ENCODE results near the gene PTCD2. TPM values are rescaled to one million over a fixed set of nuclear protein-coding genes. Genes with fewer than 3 reads are reported as not detected.

PTCD2 gene
- total and polyA plus RNA-seq, 2 of the 8 experiments (the other 6 are each of a cell fraction or from before 2014, with no cell fraction given) = 7.3 to 15.4 TPM

- 85% methylated on average over 5 of the region's 5 CpGs; no CpG with 5 or more reads in 1 of the 2 experiments for WGBS, 2 experiments (ENCODE audit: extremely low coverage in 1 of 2, insufficient coverage in 1 of 2, insufficient read length in 1 of 2, insufficient replicate concordance in 2 of 2, low coverage in 1 of 2, low lambda C conversion rate in 2 of 2, missing lambda C conversion rate in 1 of 2)
- FAIRE-seq = no peak
- no peak overlapping the region for H3K9ac ChIP-seq (replicated peaks in 1 of 4; ENCODE audit: extremely low read depth in 1 of 4, low read depth in 3 of 4, low read length in 3 of 4)
- H3K4ac ChIP-seq (replicated peaks; ENCODE audit: insufficient read length, low read depth, low read length) = no peak overlapping the region
- no peak overlapping the region for H2BK15ac ChIP-seq (ENCODE audit: low read length)
- no peaks in the 10 kb centered on the region for H3K9me3 ChIP-seq (ENCODE audit: insufficient read depth in 2 of 2, low read depth in 1 of 2, low read length in 1 of 2)
- H3K4me3 ChIP-seq (ENCODE audit: extremely low read depth in 1 of 4, insufficient read depth in 2 of 4, low read depth in 3 of 4, low read length in 4 of 4) = no peak overlapping the region
- H2BK12ac ChIP-seq (ENCODE audit: low read depth, low read length) = no peak overlapping the region
- H3K18ac ChIP-seq (ENCODE audit: extremely low read depth, low read length) = no peak overlapping the region
- no peak overlapping the region for H2BK120ac ChIP-seq (replicated peaks; ENCODE audit: low read depth, low read length)
- no peaks in the 10 kb centered on the region for H3K27me3 ChIP-seq (replicated peaks in 1 of 4; ENCODE audit: control insufficient read depth in 3 of 4, extremely low read depth in 1 of 4, insufficient read depth in 3 of 4, low read length in 3 of 4)
- peaks cover 3% of the 10 kb centered on the region; the same call in 1 of the 2 replicates for H3K23me2 ChIP-seq (ENCODE audit: low read depth, low read length)
- H4K8ac ChIP-seq (ENCODE audit: extremely low read depth, insufficient read depth, low read length) = no peak overlapping the region
- DNase-seq (ENCODE audit: low read depth in 1 of 2, low spot score in 2 of 2) = no peak
- H4K91ac ChIP-seq (replicated peaks; ENCODE audit: insufficient read length, low read length) = no peak overlapping the region
- H4K20me1 ChIP-seq (replicated peaks in 1 of 2; ENCODE audit: control insufficient read depth in 1 of 2, insufficient read depth in 2 of 2, low read length in 2 of 2) = no peaks in the 10 kb centered on the region
- ChIA-PET CTCF (ENCODE audit: partially characterized antibody) (interaction anchor here (0.7 to 1.0 kb wide), 2 partner anchors 49 to 109 kb away, joined by 3 to 4 read pairs; no protein-coding TSS in a partner anchor), POLR2A (ENCODE audit: partially characterized antibody) (no interaction called here)
- no peak overlapping the region for H2AK5ac ChIP-seq (ENCODE audit: low read depth, low read length)
- TF ChIP-seq CBX8 (IDR thresholded peaks at IDR 0.05; ENCODE audit: borderline replicate concordance, low read depth, low read length) (no peak), CREB1 (IDR thresholded peaks at IDR 0.05) (no peak)
- H3K14ac ChIP-seq (ENCODE audit: insufficient read length) = no peak overlapping the region
- no peaks in the 10 kb centered on the region for H3K79me2 ChIP-seq (ENCODE audit: control insufficient read depth in 1 of 2, insufficient read depth in 2 of 2, low read length in 2 of 2)
- H2AFZ ChIP-seq (ENCODE audit: low read length) = no peak overlapping the region
- H3K4me2 ChIP-seq (ENCODE audit: insufficient read depth in 1 of 2, low read depth in 2 of 2, low read length in 2 of 2) = no peak overlapping the region
- H3K4me1 ChIP-seq (replicated peaks in 1 of 4; ENCODE audit: control insufficient read depth in 3 of 4, insufficient read depth in 4 of 4, low read length in 3 of 4) = no peaks in the 10 kb centered on the region
- no peak overlapping the region for H2BK5ac ChIP-seq (ENCODE audit: low read depth, low read length)
- no peak overlapping the region for H4K5ac ChIP-seq (ENCODE audit: insufficient read length, low read depth, low read length)
- no peak overlapping the region for H3K23ac ChIP-seq (ENCODE audit: insufficient read length)
- no peak overlapping the region for H3K56ac ChIP-seq (replicated peaks; ENCODE audit: insufficient read length, low read depth, low read length)
- H2BK20ac ChIP-seq (ENCODE audit: low read length) = no peak overlapping the region
- H3K79me1 ChIP-seq (ENCODE audit: low read depth, low read length) = no peaks in the 10 kb centered on the region
- no peak overlapping the region for H3K27ac ChIP-seq (ENCODE audit: low read depth, low read length)
- H3K36me3 ChIP-seq (ENCODE audit: control insufficient read depth in 2 of 4, insufficient read depth in 4 of 4, low read length in 3 of 4) = no peaks in the 10 kb centered on the region
These were observed 95.6 kb downstream of the PTCD2 start for GRCh38 chr5:72415616-72416325.

Measured in H1 (cell line).